Measurements from ENCODE around the gene CHPF2.

Gene CHPF2

DNA sequence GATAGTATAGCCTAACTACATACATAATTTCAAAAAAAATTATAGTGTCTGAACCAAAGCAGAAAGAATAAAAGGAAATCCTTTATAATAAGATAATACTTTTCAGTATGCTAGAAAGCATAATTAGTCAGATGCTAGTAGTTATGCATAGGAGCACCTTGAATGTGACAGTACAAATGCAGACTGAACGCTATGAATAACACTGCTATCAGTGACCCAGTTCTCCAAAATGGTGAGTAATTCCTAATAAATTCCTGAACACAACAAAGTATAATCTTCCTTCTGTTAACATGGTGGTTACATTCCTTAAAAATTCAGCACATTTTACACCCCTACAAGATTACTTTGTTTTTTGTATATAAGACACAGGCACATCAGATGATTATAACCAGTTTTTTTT is 1.2 kb upstream of the CHPF2 start:
- in situ Hi-C loops (cut with MboI; ENCODE audit: low sequenced_read_pairs), result no loop called here

DNA sequence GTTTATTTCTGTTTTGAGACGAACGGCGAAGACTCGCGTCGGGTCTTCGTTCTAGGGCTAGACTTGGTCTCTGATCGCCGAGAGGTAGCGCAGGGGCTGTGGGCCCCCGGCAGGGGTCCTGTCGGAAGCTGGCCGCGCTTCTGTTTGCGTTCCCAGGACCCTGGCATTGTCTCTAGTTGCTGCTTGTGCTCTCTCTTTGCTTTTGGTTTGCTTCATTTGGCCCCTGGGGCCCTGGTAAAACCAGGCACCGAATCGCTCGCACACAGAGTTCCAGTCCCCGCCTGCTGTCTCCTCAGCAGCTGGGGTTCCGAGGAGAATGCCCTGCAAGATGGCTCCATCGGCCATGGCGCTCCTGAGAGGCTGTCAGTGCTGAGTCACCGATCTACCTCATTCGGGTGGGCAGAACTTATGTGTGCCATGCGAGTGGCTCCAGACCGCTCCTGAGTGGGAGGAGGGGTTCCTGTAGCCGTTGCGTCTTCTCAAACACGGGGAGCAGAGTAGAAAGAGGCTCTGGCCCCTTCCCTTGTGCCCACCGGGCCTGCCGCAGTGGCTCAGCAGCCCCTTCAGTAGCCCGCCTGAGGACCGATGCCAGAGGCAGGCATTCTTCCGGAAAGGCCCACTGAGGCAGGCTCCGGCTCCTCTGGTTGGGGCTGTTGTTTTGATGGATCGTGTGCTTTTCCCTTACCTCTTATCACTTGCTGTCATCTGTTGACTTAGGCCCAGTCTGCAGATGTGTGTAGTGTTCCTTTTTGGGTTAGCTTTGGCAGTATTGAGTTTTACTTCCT is 826 bp downstream of the CHPF2 start:
- in situ Hi-C loops (cut with MboI; ENCODE audit: low sequenced_read_pairs), result no loop called here

DNA sequence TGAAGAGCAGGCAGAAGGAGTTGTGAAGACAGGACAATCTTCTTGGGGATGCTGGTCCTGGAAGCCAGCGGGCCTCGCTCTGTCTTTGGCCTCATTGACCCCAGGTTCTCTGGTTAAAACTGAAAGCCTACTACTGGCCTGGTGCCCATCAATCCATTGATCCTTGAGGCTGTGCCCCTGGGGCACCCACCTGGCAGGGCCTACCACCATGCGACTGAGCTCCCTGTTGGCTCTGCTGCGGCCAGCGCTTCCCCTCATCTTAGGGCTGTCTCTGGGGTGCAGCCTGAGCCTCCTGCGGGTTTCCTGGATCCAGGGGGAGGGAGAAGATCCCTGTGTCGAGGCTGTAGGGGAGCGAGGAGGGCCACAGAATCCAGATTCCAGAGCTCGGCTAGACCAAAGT is 1.5 kb downstream of the CHPF2 start:
- in situ Hi-C loops (cut with MboI; ENCODE audit: low sequenced_read_pairs), result no loop called here

DNA sequence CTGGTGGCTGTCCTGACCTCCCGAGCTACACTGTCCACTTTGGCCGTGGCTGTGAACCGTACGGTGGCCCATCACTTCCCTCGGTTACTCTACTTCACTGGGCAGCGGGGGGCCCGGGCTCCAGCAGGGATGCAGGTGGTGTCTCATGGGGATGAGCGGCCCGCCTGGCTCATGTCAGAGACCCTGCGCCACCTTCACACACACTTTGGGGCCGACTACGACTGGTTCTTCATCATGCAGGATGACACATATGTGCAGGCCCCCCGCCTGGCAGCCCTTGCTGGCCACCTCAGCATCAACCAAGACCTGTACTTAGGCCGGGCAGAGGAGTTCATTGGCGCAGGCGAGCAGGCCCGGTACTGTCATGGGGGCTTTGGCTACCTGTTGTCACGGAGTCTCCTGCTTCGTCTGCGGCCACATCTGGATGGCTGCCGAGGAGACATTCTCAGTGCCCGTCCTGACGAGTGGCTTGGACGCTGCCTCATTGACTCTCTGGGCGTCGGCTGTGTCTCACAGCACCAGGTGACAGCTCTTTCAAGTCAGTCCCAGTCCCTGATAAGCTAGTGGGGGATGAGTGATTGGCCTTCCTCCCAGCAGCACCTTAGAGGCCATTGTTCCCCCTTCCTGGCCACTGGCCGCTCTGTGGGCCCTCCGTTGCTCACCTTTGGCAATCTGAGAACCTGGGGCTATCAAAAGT is 3.0 kb downstream of the CHPF2 start:
- in situ Hi-C loops (cut with MboI; ENCODE audit: low sequenced_read_pairs), result no loop called here

DNA sequence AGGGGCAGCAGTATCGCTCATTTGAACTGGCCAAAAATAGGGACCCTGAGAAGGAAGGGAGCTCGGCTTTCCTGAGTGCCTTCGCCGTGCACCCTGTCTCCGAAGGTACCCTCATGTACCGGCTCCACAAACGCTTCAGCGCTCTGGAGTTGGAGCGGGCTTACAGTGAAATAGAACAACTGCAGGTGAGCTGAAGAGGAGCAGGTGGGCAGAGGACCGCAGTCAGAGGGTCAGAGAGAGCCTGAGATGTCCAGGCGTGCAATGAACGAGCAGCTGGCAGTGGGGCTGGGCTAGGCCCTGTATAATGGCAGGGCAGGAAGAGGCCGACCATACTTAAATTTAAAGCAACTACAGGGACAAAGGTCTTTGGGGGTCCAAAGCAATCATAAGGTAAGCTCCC is 4.1 kb downstream of the CHPF2 start:
- in situ Hi-C loops (cut with MboI; ENCODE audit: low sequenced_read_pairs), result no loop called here

DNA sequence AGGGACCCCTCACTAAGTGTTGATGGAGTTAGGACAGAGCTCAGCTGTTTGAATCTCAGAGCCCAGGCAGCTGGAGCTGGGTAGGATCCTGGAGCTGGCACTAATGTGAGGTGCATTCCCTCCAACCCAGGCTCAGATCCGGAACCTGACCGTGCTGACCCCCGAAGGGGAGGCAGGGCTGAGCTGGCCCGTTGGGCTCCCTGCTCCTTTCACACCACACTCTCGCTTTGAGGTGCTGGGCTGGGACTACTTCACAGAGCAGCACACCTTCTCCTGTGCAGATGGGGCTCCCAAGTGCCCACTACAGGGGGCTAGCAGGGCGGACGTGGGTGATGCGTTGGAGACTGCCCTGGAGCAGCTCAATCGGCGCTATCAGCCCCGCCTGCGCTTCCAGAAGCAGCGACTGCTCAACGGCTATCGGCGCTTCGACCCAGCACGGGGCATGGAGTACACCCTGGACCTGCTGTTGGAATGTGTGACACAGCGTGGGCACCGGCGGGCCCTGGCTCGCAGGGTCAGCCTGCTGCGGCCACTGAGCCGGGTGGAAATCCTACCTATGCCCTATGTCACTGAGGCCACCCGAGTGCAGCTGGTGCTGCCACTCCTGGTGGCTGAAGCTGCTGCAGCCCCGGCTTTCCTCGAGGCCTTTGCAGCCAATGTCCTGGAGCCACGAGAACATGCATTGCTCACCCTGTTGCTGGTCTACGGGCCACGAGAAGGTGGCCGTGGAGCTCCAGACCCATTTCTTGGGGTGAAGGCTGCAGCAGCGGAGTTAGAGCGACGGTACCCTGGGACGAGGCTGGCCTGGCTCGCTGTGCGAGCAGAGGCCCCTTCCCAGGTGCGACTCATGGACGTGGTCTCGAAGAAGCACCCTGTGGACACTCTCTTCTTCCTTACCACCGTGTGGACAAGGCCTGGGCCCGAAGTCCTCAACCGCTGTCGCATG is 5.2 kb downstream of the CHPF2 start:
- in situ Hi-C loops (cut with MboI; ENCODE audit: low sequenced_read_pairs), result no loop called here

DNA sequence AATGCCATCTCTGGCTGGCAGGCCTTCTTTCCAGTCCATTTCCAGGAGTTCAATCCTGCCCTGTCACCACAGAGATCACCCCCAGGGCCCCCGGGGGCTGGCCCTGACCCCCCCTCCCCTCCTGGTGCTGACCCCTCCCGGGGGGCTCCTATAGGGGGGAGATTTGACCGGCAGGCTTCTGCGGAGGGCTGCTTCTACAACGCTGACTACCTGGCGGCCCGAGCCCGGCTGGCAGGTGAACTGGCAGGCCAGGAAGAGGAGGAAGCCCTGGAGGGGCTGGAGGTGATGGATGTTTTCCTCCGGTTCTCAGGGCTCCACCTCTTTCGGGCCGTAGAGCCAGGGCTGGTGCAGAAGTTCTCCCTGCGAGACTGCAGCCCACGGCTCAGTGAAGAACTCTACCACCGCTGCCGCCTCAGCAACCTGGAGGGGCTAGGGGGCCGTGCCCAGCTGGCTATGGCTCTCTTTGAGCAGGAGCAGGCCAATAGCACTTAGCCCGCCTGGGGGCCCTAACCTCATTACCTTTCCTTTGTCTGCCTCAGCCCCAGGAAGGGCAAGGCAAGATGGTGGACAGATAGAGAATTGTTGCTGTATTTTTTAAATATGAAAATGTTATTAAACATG is 6.0 kb downstream of the CHPF2 start:
- in situ Hi-C loops (cut with MboI; ENCODE audit: low sequenced_read_pairs), result no loop called here

DNA sequence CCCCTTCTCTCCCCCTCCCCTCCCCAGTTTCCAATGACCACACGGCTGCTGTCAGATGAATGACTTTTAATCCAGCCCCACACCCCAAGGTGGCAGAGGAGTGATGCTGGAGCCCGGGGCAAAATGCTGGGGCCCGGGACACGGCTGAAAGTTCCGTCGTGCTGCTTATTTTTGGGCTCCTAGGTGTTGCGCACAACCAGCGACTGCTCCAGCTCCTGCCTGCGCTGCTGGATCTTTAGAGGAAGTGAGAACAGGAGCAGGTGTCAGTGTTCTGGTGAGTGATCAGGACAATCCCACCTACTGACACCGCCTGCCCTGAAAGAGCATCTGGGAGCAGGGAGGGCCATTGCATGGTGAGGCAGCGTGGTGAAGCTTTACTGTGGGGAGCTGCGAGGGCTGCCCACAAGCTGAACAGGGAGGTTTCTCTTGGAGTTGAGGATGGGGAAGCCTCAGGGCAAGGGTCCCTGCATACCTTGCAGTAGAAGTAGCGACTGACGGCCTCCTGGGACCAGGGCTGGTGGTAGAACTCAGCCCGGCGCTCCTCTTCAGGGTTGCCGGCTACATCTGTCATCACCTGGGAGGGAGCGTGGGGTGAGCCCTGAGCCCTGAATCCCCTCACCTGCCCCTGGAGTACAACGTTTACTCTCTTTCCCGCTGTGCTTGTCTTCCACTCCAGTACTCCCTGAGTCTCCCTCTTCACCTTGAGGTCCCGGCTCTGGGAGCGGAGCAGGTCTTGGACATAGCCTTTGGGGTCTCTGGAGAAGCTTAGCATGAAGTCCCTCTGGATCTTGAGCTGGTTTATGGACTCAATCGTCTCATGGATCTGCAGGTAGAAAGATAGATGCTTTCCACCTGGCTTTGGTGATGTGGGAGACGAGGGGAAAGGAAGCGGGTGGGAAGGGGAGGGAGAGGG is 6.9 kb downstream of the CHPF2 start:
- in situ Hi-C loops (cut with MboI; ENCODE audit: low sequenced_read_pairs), result no loop called here

DNA sequence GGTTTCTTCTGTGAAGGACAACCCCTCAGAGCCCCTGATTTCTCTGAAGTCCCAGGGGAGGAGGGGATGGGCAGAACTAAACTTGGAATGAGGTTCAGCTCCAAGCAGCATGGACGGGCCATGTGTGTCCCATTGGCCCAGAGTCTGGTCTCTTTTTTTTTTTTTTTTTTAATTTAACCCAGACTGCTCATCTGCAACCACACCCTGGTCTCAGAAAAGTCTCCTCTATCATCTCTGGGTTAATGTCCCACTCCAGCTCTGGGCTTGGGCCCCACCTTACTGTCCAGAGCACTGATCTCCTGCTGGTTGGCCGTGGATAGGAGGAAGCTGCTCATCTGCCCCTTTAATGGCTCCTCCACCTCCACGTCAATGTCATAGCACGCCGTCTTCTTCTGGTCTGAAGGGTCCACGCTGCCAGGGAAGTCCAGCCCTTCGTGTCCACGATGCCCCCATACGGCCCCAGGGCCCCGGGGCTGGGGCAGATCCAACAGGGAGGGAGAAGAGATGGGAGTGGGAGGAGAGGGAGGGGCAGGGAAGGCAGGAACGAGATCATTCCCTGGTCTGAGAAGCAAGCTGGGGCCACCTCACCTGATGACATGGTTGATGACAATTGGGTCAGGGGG is 7.7 kb downstream of the CHPF2 start:
- in situ Hi-C loops (cut with MboI; ENCODE audit: low sequenced_read_pairs), result no loop called here

DNA sequence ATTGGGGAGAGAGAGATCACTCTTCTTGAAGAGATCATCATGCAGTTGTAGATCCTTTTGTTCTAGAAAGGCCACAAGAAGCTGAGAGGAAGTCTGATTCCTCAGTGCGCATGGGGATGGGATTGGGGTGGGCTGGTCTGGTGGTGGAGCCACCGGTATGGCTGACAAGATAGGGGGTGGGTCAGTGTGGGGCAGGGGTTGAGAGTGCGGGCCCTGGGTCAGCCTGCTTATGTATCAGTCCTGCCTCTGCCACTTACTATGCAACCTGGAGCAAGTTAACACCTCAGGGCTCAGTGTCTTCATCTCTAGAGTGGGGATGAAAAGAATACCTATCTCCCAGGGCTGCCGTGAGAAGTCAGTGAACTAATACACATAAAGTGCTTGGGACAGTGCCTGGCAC is 8.3 kb downstream of the CHPF2 start:
- in situ Hi-C loops (cut with MboI; ENCODE audit: low sequenced_read_pairs), result no loop called here

DNA sequence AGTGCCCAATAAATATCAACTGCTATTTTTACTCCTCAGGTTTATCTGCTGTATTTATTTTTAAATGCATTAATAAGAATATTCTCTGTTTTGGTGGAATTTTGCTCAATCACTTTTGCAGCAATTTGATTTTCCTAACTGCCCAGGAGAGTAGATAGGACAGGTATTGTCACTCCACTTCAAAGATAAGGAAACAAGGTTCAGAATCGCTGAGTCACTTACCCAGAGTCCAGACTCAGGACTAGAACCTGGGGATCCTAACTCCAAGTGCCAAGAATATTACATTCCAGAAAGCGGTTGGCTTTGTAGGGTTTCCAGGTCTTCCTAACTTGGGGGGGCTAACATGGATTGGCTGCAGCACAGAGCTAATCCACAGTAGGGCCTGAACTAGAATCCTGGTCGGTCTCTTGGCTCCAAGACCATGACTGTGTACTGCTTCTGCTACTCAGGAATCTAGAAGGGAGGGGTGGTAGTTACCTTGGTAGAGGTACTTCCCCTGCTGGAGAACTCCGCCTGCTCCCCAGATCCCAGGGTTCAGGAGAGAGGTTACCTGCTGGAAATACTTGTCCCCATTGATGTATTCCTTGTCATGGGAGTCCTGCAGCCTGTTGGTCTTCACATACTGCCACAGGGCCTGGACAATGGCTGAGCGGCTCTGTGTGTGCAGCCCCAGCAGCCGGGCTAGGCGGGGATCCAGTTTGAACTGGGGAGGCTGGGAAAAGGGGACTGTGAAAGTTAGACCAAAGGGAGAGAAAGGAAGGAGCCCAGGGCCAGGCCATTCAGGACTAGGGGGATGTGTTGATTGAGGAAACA is 8.9 kb downstream of the CHPF2 start:
- in situ Hi-C loops (cut with MboI; ENCODE audit: low sequenced_read_pairs), result no loop called here

DNA sequence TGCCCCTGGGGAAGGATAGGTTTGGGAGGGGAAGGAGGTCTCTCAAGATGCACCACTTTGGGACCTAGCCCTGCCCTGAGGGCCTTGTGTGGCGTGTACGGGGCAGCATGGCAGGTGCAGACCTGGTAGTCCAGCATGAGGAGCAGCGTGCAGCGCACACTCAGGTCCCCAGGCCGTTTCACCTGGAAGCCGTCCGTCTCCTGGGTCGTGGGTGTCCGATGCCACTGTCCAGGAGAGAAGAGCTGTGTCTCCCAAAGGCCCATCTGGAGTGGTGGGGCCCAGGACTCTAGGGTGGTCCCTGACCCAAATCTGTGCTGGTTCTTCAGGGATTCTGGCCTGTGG is 9.4 kb downstream of the CHPF2 start:
- in situ Hi-C loops (cut with MboI; ENCODE audit: low sequenced_read_pairs), result no loop called here

DNA sequence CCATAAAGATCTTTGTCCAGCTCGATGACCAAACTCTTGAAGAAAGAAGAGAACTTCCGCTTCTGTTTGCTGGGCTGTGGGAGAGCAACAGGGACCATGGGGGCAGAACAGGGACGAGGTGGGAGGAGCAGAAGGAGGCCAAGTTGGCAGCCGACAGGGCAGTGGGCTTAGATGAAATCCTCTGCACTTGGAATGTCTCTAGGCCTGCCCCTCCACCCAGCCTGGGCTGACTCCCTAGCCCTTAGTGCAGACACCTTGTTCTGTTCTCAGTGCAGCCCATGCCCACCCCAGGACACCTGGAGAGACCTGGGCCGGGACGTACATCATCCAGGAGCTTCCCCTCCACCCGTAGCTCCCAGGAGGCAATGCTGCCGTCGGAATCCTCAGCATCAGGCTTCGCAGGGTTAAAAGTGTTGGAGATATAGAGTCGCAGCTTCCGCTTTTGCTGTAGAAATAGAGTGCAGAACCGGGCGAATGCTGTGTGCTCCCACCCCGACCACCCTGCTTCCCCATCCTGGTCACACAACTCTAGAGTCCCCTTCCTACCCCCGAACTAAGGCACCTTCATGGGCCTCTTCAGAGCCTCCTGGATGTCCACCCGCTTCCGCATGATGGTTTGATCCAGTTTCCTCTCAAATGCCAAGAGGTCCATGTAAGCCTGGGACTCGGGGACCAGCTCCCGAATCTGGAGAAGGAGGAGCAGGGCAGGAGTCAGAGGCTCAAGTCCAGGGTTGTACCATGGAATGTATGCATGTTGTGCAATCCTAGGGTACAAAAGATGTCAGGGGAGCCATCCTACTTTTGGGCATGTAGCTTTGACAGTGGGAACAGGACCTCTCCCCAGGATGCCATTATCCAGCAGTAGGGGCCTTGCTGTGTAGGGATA is 10.1 kb downstream of the CHPF2 start:
- in situ Hi-C loops (cut with MboI; ENCODE audit: low sequenced_read_pairs), result no loop called here

DNA sequence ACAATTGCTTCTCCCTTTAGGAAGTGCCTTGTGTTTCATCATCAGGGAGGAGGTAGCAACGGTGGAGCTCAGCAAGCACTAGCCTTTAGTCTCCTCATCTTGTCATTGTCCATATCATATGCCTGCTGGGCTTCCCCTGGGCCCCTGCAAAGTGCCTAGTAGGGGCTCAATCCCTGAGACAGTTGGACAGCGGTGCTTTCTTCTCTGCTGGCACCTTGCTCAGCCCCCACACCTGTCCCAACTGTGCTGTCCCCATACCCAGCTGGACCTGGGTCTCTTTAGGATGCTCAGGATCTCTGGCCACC is 10.7 kb downstream of the CHPF2 start:
- in situ Hi-C loops (cut with MboI; ENCODE audit: low sequenced_read_pairs), result no loop called here

DNA sequence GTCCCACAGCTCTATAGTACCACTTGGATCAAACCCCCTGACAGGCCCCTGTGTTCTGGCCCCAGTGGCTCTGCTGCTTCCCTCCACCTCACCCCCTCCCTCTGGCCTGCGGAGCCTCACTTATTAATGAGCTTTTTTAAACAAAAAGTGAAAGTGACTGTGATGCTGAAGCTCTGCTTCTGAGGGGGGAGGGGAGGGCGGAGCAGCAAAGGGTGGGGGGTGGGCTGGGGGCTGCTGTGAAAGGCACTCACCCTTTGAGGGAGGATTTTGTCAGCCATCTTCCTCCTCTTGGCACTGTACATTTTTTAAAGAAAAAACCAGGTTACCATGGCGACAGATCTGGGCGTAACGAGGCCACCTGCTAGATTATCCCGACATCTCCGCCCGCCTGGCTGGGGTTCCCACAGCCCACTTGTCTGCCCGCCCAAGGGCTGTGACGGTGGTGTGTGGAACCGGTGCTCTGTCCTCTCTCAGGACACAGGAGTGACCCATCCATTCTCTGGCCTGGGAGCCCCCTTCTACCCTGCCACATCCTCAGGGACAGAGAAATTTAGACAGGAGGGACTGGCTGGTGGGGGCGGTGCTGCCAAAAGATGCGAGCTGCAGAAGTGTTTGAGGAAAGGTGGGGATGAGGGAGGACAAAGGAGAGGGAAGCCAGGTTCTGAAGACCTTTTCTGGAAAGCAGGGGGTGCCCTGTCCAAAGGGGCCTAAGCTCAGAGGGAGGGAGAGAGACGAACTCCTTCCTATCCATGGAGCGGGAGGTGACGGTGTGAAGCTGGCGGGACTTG is 11.3 kb downstream of the CHPF2 start:
- in situ Hi-C loops (cut with MboI; ENCODE audit: low sequenced_read_pairs), result no loop called here

DNA sequence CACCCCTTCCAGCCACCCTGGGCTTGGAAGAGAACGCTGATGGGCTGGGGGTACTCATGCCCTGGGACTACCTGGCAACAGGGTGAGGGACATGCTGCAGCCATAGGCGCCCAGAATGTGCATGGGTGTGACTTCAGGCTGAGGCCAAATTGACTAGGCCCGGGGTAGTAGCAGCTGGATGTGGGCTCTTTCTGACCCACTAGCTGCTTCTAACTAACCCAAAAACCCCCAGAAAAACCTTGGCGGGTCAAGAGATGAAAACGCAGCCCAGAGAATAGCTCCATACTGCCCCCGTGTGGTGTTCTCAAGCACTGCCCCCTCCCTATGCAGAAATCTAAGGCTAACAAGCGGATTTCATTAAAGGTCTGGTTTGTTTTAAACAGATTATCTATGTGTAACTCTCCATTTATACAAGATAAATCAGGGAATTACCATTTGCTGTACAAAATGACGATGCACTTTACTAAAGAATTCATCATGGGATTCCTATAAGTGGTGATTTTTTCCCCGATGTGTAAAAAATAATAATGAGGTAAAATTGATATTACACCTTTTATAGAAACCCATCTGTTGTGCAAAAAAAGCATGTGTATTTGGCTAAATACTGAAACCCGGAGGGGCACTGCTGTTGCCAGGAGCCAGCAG is 12.0 kb downstream of the CHPF2 start:
- in situ Hi-C loops (cut with MboI; ENCODE audit: low sequenced_read_pairs), result no loop called here

DNA sequence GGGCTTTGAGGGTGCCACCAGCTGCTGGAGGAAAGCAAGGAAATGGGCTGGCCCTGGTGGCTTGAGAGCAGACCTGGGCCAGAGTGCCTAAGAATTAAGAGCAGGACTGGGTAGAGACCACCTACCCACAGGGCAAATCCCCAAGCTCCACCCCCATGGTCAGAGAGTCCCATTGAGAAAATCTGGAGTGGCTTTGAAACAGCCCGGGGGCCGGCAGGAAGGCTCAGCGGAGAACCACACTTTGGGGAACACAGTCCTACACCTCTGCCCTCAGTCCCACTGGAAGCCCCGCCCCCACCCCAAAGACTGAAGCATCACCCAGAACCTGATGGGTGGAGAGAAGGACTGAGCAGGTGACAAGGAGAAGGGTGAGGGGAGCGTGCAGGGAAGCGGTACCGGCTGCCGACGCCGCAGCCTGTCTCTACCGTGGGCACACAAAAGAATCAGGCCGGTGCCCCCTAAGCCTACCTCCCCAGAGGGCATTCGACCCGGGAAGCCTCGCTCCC is 12.6 kb downstream of the CHPF2 start:
- in situ Hi-C loops (cut with MboI; ENCODE audit: low sequenced_read_pairs), result no loop called here
